ENCODE data around the gene NKX3-2.

NKX3-2 gene

DNA sequence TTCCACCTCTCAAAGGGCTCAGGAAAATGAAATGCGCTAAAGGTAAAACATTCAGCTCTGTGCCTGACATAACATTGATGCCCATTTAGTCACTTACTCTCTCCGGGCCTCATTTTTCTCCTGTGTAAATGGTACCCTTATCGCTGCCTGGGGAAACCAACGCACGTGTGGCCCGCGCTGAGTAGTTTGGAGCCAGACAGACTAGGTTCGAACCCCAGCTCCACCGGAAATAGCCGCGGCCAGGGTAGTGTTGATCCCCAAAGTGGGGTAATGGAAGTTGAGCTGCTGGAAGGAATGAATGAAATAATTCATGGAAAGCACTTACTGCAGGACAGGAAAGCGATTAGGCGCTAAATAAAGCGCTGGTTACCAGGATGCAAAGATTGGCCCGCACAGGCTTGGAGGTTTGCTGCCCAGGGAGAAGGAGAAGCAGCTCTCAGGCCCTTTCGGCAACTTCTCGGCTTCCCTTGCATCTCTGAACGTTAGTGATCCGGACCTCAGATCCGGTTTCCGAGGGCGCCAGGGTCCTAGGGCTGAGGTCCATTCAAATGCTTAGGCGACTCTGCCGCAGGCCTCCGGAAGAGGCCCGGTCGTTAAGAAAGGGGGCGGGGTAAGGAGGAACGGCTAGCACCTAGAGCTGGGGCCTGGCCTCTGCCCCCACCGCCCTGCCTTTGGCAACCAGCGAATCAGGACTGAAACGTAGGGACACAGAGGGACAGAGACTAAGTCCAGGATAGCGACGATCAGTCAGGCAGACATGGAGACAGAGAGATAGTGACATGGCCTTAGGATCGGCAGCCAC, 13.3 kb downstream of the NKX3-2 start:
- DNase-seq (ENCODE audit: low read depth): no peak

DNA sequence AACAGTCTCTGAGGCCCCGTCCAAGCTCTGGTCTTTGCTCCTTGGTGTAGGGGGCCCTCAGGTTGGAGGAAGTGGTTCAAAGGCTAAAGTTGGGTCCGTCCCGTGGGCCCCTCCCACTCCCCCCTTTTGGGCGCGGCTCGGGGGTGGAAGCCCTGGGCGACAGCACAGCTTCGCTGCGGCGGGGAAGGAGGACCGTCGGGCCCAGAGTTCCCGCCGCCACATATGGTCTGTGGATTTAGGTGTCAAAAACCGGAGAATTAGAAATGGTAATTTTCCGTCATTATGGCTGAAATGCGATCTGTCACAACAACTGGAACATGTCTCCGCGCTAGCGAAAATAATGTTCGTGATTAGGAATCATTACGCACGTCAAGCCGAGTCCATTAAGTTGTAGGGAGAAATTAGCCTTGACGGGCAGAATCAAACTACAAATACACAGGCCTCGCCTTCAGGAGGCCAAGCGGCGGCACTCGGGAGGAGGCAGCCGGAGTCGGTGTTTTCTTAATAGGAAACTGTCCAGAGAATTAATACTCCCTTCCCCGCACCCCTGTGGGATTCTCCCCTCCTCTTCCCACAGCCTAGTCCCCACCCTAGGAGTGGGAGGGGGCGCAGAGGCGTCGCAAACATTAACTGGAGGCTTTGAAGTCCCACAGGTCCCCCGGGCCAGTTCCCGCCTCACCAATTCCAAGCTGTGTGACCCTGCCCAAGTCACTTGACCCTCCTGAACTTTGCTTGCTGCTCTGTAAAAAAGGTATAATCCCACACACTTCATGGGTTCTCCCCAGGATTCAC, 15.0 kb downstream of the NKX3-2 start:
- DNase-seq (ENCODE audit: low read depth): no peak

DNA sequence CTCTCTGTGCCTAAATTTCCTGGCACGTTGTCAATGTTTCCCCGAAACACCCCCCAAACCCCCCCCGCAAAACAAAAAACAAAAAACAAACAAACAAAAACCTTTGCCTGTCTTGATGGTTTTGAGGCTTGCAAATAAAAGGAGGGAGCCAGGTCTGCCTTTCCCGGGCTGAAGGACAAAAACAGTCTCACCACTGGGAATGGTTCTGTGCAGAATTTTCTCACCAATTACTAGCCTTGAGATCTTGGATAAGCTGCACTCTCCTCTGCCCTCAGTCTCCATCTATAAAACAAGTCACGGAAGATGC, 15.5 kb downstream of the NKX3-2 start:
- no peak for DNase-seq (ENCODE audit: low read depth)

DNA sequence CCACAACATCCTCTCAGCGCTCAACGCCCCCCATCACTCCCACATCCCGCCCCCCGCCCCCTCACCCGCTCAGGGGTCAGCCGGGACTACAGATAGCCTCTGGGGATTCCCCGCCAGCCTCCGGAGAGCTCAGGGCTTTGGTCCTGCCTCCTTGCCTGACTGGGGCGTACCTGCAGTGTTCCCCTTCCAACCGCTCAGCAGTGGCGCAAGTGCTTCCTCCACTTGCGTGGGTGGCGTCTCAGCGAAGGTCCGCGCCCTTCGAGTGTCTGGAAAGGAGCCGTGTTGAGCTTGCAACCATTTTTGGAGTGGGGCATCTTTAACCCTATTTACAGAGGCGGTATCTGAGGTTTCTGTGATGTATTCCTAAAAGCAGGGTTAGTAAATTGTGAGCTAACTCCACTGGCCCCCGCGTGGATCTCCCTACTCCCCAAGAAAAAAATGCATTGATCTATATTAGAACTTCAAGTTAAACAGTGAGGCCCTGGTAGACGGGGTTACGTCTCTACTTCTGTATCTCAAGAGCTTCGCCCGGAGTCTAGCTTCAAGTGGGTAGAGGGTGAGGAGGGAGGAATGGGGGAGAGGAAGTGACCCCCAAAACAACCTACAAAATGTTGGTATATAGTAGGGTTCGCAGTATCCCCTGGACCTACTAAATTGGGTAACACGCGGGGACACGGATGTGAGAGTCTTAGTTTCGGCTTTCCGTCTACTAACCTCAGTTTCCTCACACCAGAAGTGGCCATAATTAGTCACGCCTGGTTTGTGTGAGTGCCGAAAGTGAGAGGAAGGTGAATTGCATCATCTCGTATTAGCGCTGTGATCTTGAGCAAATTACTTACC, 16.1 kb downstream of the NKX3-2 start:
- no peak for DNase-seq (ENCODE audit: low read depth)

DNA sequence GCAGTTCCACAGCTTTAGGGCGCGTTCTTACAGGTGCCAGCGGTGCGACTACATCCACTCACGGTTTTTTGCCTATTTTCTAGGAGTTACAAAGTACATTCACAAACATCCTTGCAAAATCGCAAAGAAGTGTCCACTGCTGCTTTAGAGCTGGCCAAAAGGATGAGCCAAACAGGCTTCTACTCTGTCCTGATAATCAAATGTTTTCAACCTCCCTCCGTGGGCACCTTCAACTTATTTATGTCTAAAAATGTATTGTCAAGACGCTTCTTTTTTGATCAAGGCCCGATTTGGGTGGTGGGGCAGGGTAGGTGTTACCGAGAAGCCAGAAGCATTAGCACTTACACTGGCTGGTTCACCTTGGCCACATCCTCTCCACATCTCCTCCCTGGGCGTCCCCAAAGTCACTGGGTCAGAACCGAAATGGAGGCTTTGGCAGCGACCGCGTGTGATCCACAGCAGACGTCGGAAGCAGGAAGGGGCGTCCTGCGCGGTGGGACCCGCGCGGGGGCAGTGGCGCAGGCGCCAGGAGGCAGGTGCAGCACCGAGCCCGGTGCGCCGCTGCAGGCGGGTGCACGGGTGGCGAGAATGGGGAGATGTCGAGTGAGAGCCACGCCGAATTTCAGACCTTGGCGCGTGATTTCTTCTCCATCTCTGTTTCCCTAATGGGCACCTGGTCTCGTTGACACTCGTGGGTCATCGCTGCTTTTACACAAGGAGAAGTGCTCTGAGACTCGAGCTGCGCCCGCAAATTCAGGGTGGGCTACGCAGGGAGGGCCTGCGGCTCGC, 16.9 kb downstream of the NKX3-2 start:
- no peak for DNase-seq (ENCODE audit: low read depth)

DNA sequence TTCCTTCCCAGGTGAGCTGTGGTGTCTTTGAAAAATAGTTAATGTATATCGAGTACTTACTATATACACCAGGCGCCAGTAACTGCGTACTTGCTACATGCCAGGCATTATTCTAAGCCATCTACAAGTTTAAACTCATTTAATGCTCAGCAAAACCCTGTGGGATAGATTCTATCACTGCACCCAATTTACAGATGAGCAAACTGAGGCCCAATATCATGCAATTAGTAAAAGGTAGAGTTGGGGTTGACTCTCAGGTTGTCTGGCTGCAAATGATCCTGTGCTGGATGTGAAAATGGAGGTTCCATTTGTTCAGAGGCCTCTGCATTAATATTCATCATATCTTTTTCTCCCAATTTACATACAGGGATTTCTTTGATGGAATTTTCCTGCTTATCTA, 17.6 kb downstream of the NKX3-2 start:
- no peak for DNase-seq (ENCODE audit: low read depth)

DNA sequence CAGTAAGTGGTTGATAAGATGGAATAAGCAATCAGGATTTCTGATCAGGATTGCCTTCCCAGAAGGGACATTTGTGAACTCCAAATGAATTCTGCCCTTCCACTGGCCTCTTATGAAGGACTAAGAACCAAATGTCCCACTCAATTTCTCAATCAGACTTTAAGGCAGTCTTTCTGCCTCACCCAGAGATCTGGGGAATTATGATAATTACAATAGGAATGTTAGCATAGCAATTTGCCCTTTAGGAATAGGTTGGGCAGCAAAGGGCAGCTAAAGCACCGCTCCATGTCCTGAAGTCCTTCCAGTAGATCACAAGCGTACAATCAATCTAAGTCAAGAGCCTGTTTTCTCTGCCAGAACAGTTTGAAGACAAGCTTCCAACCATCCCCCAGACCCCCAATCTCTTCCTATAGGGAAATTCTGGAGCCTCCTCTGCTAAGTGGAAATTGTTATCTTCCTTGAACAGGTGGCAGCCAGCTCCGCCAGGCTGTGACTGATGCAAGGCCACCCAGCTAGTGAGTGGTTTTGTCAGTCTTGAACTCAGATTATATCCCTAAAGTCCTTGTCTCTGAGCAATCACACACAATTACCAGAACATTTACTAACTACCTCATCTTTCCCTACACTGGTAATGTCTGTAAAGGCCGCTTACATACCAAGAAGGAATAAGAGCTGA, 18.6 kb downstream of the NKX3-2 start:
- DNase-seq (ENCODE audit: low read depth): no peak

DNA sequence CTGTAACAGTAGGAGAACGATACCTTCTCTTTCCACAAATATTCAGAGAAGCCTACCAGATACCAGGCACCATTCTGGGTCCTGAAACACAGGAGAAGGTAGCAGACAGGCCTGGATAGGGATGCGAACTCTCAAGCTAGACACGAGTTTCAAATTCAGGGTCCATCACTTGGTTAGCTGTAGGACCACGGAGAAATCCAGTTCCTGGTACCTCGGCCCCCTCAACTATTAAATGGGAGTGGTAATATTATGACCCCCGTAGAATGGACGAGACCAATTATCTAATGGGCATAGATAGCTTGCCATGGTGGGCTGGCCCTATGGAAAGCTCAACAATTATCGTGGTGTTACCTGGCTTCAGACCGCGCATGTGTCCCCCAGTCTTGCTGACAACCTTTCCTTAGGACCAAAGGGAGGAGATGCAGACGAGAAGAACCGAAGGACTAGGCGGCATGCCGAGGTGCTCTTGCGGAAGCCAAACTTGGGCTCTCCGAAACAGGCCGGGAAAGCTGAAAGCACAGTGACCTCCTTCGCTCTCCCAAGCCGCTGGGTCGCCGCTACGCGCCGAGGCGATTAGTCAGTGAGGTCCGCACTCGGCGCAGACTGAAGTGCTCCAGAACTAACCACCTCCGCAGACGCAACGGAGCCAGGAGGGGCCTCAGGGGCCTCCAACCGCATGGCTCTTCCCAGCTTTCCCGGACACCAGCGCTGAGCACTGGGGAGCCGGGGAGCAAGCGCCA, 19.6 kb downstream of the NKX3-2 start:
- DNase-seq (ENCODE audit: low read depth): no peak

DNA sequence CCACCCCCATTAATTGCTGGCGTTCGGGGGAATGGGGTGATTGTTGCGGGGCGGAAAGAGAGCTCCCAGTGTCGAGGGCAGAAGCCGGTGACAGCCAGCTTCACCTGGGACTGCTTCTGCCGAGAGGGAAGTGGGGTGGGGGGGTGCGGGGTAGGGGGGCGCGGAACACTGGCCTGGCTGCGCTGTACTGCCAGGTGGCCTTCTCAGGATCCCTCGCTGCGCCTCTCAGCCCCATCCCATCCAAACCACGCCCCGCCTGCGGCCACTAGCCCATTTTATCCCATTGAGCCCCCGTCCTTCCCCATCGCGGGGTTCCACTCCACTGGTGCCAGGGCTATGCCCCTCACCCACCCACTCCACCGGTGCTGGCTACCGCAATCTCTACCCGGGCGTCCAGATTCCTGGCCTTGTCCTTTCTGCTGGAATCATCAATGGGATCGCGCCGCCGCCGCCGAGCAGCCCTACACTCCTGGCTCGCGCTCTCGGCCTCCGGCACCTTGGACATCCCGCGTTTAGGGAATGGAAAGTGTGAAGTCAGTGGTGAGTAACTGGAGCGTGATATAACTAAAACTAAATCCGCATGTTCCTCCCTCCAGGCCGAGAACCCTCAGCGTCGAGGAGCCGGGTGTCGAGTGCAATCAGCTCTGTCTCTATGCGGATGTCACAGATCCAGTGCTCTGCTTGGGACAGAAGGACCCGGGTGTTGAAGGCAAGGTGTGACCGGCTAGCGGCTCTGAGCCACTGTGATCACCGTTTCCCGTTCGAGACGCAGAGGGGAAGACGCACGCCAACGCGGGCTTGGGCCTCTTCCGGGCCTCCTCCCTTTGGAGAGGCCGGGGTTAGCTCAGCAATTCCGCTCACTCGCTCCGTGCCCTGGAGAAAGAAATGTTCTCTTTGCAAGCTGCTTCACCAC, 20.5 kb downstream of the NKX3-2 start:
- no peak for DNase-seq (ENCODE audit: low read depth)

DNA sequence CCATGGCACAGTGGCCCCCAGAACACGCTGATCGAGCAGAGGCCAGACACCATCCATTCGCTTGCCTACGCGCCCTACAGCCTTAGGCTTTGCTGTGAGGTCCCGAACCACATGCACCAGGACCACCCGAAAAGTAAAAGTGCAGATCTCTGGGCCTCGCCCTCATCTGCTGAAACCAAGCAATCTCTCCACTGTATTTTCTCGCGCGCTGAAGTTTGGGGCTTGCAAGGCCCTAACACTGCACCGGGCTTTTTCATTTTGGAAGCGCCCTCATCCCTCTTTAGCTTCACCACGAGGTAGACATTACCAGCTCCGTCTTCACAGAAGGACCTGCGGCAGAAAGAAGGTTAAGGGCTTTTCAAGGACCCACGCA, 21.2 kb downstream of the NKX3-2 start:
- no peak for DNase-seq (ENCODE audit: low read depth)

DNA sequence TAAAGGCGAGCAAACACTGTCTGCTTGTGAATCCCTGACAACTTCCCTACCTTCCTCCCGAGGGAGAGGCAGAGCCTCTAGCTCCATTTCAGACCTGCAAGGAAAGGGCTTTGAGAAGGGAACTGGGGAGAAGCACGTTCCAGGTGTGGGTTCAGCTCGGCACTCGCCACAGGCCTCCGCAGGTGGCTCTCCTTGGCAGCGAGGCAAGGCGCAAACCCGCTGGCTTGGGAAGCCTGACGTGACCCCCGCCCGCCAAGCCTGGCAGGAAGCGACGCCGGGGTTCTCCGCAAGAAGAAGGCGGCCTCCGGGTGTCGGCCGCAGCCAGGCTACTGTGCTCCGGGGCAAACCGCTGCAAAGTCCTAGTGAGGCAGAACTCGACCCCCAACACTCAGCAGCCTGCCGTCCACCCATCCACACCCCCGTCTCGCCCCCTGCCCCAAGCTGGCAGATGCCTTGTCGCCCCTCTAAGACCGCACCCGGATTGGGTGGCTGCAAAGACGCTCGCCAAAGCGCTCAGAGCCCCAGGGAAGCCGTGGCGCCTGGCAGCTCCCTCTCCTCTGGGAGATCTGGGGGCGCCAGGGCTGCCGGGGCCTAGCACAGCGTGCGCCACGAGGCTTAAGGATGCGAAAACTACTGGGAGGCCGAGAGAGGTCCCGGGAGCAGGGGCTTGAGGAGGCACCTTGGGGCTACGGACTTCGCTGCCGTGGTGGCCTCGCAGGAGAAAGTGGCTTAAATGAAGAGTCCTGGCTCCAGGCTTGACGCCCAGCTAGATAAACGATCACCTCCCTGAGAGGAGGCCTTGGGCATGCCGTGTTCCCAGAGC, 21.8 kb downstream of the NKX3-2 start:
- DNase-seq (ENCODE audit: low read depth): no peak

DNA sequence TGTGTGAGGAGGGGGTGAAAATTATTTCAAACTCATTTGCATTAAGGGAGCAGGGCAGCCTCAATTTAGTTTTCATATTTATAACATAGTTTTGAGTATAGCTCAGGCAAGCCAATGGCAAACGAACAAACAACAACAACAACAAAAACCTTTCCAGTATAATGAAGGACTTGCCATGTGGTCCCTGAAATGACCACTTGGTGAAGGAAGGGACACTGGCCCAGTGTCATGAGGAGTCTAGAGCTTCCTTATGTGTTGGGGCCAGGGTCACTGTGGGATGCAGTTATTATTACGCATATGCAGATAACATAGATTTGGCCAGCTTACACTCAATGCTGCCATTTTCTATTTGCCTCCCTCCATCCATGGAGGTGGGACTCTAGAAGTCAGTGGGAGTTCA, 23.3 kb downstream of the NKX3-2 start:
- no peak for DNase-seq (ENCODE audit: low read depth)

DNA sequence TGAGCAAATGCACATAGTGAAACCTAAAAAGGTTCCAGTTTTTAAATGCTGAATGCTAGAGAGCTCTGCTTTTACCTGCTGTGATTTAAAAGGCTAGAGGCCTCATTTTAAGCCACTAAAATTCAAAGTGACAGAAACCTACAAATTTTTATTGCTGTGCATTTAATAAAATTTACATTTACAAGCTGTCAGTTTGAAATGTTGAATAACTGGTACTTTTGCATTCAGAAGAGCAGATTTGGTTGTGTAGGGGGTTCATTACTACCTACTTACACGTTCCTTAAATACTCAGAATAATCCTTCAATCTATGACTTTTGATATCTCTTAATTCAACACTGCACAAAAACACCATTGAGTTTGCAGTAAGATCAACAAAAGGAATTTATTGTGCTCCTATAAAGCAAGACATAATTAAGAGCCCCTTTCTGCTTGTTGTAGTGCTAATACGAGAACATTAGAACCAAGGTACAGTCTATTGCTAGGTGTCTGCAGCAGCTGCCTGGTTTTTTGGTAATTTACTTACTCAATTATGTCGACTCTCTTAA, 27.9 kb downstream of the NKX3-2 start:
- DNase-seq (ENCODE audit: low read depth): no peak

DNA sequence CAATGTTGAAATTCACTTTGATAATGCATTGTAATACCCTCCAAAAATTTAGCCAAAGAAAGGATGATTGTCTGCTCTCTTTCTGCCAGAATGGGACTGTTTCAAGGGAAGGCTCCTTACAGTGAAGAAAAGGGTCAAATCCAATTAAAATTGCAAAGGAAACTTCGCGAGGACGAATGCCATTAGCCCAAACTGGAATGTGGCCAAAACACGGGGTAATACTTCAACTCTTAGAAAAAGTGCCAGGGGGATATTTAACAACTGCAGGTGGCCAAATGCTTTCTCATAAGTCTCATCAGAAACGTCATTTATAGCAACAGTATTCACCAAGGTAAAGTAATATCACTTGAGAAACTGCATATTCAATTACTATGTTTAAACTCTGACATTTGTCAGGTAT, 29.0 kb downstream of the NKX3-2 start:
- DNase-seq (ENCODE audit: low read depth): no peak

DNA sequence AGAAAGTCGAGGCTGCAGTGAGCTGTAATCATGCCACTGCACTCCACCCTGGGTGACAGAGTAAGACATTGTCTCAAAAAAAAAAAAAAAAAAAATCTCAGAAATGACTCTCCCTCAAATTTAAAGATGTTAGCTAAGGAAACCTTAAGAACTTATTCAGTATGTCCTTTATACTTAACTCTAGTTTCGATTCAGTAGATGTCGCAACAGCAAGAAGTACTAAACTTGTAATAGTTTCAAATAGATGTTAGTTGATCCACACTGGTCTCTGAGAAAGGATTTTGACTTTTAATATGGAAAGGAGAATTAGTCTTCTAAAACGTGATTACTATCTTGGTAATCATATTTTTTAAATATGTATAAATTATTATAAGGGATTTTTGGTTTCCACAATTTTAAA, 29.6 kb downstream of the NKX3-2 start:
- DNase-seq (ENCODE audit: low read depth): no peak

DNA sequence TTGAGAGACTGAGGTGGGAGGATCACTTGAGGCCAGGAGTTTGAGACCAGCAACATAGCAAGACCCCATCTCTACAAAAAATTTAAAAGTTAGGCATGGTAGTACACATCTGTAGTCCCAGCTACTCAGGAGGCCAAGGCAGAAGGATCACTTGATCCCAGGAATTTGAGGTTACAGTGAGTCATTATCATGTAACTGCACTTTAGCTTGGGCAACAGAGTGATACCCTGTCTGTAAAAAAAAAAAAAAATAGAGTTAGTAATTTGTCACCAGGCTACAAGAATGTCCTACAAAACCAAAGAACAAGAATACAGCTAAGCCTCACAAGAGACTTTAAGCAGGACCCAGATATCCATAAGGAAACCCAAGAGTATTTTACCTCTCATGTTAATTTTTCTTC, 33.2 kb downstream of the NKX3-2 start:
- DNase-seq (ENCODE audit: low read depth): no peak

DNA sequence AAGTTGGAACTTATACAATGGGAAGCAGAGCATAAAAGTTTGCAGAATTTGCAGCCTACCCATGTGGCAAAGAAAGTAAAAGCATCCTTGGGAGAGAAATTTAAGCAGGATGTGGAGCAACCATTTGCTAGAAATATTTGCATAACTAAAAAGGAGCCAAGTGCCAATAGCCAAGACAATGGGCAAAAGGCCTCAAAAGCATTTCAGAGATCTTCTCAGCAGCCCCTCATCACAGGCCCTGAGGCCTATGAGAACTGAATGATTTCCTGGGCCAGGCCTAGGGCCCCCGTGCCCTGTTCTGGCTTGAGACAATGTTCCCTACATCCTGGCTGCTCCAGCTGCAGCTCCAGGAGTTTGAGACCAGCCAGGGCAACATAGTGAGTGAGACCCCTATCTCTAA, 34.9 kb downstream of the NKX3-2 start:
- no peak for DNase-seq (ENCODE audit: low read depth)

DNA sequence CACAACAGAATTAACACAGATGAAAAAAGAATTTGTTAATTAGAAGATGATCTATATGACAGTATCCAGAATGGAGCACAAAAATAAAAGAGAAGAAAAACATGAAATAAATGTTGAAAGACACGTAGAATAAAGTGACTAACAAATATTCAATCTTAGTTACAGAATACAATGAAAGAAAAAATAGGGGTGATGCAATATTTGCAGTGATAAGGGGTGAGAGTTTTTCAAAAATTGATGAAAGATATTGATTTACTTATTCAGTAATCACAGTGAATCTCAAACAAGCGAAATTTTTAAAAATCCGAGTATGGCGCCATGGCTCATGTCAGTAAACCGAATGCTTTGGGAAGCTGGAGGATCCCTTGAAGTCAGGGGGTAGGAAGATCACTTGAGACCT, 39.9 kb downstream of the NKX3-2 start:
- DNase-seq (ENCODE audit: low read depth): no peak

DNA sequence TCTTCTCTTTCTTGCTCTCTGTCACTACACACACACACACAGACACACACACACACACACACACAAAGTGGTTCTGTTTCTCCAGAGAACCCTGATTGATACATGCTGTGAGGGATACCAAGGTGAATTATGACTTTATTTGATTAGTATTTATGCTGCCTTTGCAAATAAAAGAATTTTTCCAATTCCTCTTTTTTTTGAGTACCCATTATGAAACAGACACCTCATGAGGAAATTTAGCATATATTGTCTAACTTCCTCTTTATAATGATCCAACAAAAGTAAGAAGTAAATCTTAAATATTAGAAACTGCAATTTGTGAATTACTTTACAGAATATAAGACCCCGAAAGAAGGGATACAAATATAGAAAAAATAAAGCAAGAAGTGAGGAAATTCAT, 45.8 kb downstream of the NKX3-2 start:
- DNase-seq (ENCODE audit: low read depth): no peak

Data from stimulated activated CD8-positive, alpha-beta memory T cell treated with anti-CD3 and anti-CD28 coated beads, Interleukin-4, amount 100 ng/mL, for 24 hours (primary cell).